ENCODE measurements around the gene ELAVL4.

The ELAVL4 gene

DNA sequence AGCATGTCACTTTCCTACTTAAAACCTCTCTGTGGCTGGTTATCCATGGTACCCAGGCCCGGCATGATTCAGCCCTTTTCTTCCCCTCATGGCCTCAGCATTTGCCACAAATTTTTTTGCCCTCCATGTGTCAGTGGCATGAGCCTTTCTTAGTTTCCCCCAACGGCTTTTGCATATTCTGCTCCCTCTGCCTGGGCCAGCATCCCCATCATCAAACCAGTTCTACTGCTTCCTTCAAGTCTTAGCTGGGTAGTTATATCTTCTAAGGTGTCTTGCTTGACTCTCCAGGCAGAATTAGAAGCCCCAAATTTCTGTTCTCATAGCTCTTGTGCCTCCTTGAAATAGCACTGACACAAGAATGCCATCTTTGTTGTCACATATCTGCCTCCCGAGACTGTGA, 127.9 kb downstream of the ELAVL4 start:
- DNase-seq (ENCODE audit: low read depth) = no peak
- TF ChIP-seq, protein P1, sequence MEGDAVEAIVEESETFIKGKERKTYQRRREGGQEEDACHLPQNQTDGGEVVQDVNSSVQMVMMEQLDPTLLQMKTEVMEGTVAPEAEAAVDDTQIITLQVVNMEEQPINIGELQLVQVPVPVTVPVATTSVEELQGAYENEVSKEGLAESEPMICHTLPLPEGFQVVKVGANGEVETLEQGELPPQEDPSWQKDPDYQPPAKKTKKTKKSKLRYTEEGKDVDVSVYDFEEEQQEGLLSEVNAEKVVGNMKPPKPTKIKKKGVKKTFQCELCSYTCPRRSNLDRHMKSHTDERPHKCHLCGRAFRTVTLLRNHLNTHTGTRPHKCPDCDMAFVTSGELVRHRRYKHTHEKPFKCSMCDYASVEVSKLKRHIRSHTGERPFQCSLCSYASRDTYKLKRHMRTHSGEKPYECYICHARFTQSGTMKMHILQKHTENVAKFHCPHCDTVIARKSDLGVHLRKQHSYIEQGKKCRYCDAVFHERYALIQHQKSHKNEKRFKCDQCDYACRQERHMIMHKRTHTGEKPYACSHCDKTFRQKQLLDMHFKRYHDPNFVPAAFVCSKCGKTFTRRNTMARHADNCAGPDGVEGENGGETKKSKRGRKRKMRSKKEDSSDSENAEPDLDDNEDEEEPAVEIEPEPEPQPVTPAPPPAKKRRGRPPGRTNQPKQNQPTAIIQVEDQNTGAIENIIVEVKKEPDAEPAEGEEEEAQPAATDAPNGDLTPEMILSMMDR (IDR thresholded peaks at IDR 0.05; ENCODE audit: insufficient read depth, low read depth, low read length, missing control alignments) = no peak
- H3K4me3 ChIP-seq (ENCODE audit: low read length) = no peak overlapping the region

DNA sequence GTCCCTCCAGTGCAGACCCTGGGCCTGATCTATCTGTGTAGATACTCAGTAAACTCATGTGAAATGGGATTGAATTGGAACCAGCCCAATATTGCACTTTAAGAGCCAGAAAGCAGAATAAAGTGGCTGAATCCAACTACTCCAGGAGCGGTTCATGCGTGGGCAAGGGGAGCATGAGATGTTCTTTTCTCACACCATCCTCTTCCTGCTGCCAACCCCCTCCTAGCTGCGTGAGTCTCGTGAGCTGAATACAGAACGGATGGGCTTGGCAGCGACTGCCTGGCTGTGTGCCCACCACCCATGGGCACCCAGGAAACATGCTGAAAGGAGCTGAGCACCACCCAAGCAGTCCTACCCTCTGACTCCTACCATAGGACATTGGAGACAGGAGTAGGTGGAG, 128.3 kb downstream of the ELAVL4 start:
- TF ChIP-seq, protein P1 (IDR thresholded peaks at IDR 0.05; ENCODE audit: insufficient read depth, low read depth, low read length, missing control alignments) = no peak
- H3K4me3 ChIP-seq (ENCODE audit: low read length) = no peak overlapping the region
- DNase-seq (ENCODE audit: low read depth) = no peak

DNA sequence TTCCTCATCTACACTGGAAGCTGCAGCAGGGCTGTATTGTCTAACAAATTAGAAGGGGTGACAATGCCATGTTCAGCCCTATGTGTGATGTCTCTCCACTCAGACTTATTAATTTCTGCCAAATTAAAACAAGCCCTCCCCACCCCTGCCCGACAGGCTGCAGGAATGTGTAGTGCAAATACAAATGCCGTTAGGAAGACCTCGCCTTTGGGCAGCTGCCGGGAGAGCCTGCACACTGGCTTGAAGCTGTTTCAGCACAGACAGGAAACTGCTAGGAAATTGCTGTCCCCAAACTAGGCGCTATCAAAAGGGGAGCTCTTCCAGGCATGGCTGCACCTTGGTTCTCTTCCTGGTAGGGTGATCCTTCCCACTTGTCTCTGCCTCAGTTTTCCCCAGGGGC, 135.2 kb downstream of the ELAVL4 start:
- no peak overlapping the region for H3K4me3 ChIP-seq (ENCODE audit: low read length)
- no peak for DNase-seq (ENCODE audit: low read depth)
- TF ChIP-seq, protein P1 (IDR thresholded peaks at IDR 0.05; ENCODE audit: insufficient read depth, low read depth, low read length, missing control alignments) = no peak

DNA sequence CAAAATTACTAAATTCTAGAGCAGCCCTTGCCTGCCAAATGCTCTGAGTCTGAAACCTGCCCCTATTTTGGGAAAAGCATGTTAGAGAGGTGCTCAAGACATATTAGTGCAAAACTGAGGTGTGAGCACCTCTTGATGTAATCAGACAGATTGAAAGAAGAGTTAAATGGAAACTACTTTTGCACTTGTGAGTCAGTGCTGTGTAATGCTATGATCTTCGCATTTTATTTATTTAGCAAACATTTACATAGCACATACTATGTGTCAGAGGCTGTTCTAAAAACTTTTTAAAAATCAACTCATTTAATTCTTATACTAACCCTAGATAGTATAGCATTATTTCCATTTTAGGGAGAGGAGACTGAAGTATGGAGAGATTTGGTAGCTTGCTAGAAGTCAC, 138.1 kb downstream of the ELAVL4 start:
- H3K4me3 ChIP-seq (ENCODE audit: low read length) = no peak overlapping the region
- TF ChIP-seq, protein P1 (IDR thresholded peaks at IDR 0.05; ENCODE audit: insufficient read depth, low read depth, low read length, missing control alignments) = no peak
- peak; percentile 27 for DNase-seq (ENCODE audit: low read depth)

DNA sequence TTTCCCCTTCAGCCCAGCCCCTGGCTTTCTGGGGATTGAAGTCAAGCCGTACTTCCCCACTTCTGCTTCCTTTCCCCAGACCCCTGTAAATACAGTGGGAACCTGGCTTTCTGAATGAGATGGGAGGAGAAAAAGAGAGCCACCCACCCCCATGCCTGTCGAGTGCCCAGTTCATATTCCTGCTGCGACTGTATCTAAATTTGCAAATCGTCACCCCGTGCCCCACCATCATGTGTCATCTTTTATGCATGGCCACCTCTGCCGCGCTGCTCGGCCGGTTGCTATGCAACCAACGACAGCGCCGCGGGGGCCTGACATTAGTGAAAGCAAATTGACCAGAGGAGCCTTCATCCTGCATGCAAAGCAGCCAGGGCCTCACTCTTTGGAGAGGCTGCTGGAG, 143.0 kb downstream of the ELAVL4 start:
- H3K4me3 ChIP-seq (ENCODE audit: low read length) = no peak overlapping the region
- no peak for DNase-seq (ENCODE audit: low read depth)
- TF ChIP-seq, protein P1 (IDR thresholded peaks at IDR 0.05; ENCODE audit: insufficient read depth, low read depth, low read length, missing control alignments) = no peak

DNA sequence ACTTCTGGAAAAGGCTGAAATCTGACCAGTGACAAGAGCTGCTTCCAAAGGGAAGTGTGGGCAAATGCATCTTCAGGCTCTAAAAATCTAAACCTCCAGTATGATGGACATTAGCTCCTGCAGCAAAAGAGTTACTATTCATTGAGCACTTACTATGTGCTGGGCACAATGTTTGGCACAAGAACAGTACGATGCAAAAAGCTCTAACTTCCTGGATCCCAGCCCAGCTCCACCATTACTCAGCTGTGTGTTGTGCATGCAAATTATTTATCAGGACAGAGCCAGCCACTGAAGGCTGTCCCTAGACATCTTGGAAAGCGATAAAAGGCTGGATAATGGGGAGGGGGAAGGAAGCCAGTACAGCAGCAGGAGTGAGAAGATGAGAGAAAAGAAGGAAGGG, 143.5 kb downstream of the ELAVL4 start:
- DNase-seq (ENCODE audit: low read depth) = no peak
- H3K4me3 ChIP-seq (ENCODE audit: low read length) = no peak overlapping the region
- TF ChIP-seq, protein P1 (IDR thresholded peaks at IDR 0.05; ENCODE audit: insufficient read depth, low read depth, low read length, missing control alignments) = no peak

Measured in epithelial cell of esophagus (primary cell).